HEK293 (cell line): ENCODE data around the gene VEGFA.

Source experiments
- CTCF ChIA-PET: fragments of 350-600 bp; formaldehyde crosslinking; extraction: SDS; loops from one replicate; lab custom pipeline; 2021; ENCODE audit warnings: antibody characterized with exemption; lab: Yijun Ruan, JAX
- POLR2A ChIA-PET: fragments of 300-600 bp; formaldehyde crosslinking; extraction: SDS; loops from one replicate; lab custom pipeline; 2020; ENCODE audit warnings: antibody characterized with exemption, inconsistent platforms; lab: Yijun Ruan, JAX
- H3K27ac ChIP-seq: fragments of 200-500 bp; sonication (Bioruptor generic); 2 replicates; pipeline ENCODE4 v1.5.1; 2014; ENCODE audit warnings: low read depth, low read length, control low read depth, inconsistent platforms; ENCODE audit errors: extremely low read depth
- H3K36me3 ChIP-seq, 2 experiments: fragments of 200-500 bp in 1 of 2; sonication (Bioruptor generic) in 1 of 2; 1 replicate in 1 of 2; 2 replicates in 1 of 2; pipeline ENCODE4 v1.5.1; 2014 to 2017; ENCODE audit warnings: inconsistent platforms in 2 of 2, low read length in 2 of 2; ENCODE audit not compliant: control insufficient read depth in 2 of 2, insufficient read depth in 1 of 2
- H3K4me1 ChIP-seq: fragments of 200-500 bp; sonication (Bioruptor generic); 2 replicates; pipeline ENCODE4 v1.5.1; 2014; ENCODE audit warnings: mild to moderate bottlenecking, low read length, inconsistent platforms; ENCODE audit not compliant: control insufficient read depth, insufficient read depth
- H3K4me3 ChIP-seq: 2 replicates; pipeline ENCODE4 v1.5.1; 2011; ENCODE audit warnings: low read depth, mild to moderate bottlenecking, control low read depth, low read length, moderate library complexity
- H3K9me3 ChIP-seq: fragments of 200-500 bp; sonication (Bioruptor generic); 2 replicates; pipeline ENCODE4 v1.5.1; 2014; ENCODE audit warnings: low read depth, low read length, inconsistent platforms; ENCODE audit not compliant: control insufficient read depth, insufficient read depth
- BCL11A ChIP-seq: fragments of 450-650 bp; formaldehyde crosslinking; IDR thresholded peaks from 2 replicates; pipeline ENCODE4 v1.5.1; 2016; ENCODE audit warnings: low read depth, missing biosample characterization, missing genetic modification characterization
- MZF1 ChIP-seq: fragments of 450-650 bp; formaldehyde crosslinking; IDR thresholded peaks from 2 replicates; pipeline ENCODE4 v1.5.1; 2017; ENCODE audit warnings: missing biosample characterization, missing genetic modification characterization, borderline replicate concordance
- SP2 ChIP-seq: fragments of 450-650 bp; formaldehyde crosslinking; IDR thresholded peaks from 2 replicates; pipeline ENCODE4 v1.5.1; 2016; ENCODE audit warnings: missing biosample characterization, missing genetic modification characterization
- ZBTB17 ChIP-seq: fragments of 450-650 bp; formaldehyde crosslinking; IDR thresholded peaks from 2 replicates; pipeline ENCODE4 v1.5.1; 2016; ENCODE audit warnings: missing biosample characterization, missing genetic modification characterization
- ZBTB20 ChIP-seq: fragments of 450-650 bp; formaldehyde crosslinking; IDR thresholded peaks from 2 replicates; pipeline ENCODE4 v1.5.1; 2016; ENCODE audit warnings: missing biosample characterization, missing genetic modification characterization
- ZBTB7A ChIP-seq: fragments of 450-650 bp; formaldehyde crosslinking; IDR thresholded peaks from 2 replicates; pipeline ENCODE4 v1.5.1; 2016; ENCODE audit warnings: low read depth, missing biosample characterization, missing genetic modification characterization
- ZNF214 ChIP-seq: fragments of 450-650 bp; formaldehyde crosslinking; IDR thresholded peaks from 2 replicates; pipeline ENCODE4 v1.5.1; 2017; ENCODE audit warnings: missing biosample characterization, mild to moderate bottlenecking, missing genetic modification characterization, borderline replicate concordance
- ZNF501 ChIP-seq: fragments of 450-650 bp; formaldehyde crosslinking; IDR thresholded peaks from 2 replicates; pipeline ENCODE4 v1.5.1; 2016; ENCODE audit warnings: missing biosample characterization, missing genetic modification characterization
- ZNF555 ChIP-seq: fragments of 450-650 bp; formaldehyde crosslinking; conservative IDR thresholded peaks from 2 replicates; pipeline ENCODE4 v1.5.1; 2017; ENCODE audit warnings: missing biosample characterization, mild to moderate bottlenecking, missing genetic modification characterization, inconsistent platforms
- ZNF660 ChIP-seq: fragments of 450-650 bp; IDR thresholded peaks from 2 replicates; pipeline ENCODE4 v1.5.1; 2018; ENCODE audit warnings: missing biosample characterization, mild to moderate bottlenecking, missing genetic modification characterization
- ZNF701 ChIP-seq: fragments of 450-650 bp; formaldehyde crosslinking; IDR thresholded peaks from 2 replicates; pipeline ENCODE4 v1.5.1; 2016; ENCODE audit warnings: missing biosample characterization, missing genetic modification characterization
- ZNF707 ChIP-seq: fragments of 450-650 bp; formaldehyde crosslinking; IDR thresholded peaks from 2 replicates; pipeline ENCODE4 v1.5.1; 2016; ENCODE audit warnings: missing biosample characterization, missing genetic modification characterization
- ZNF777 ChIP-seq: fragments of 450-650 bp; formaldehyde crosslinking; IDR thresholded peaks from 2 replicates; pipeline ENCODE4 v1.5.1; 2017; ENCODE audit warnings: missing biosample characterization, missing genetic modification characterization, borderline replicate concordance
- ZNF791 ChIP-seq: fragments of 450-650 bp; formaldehyde crosslinking; IDR thresholded peaks from 2 replicates; pipeline ENCODE4 v1.5.1; 2016; ENCODE audit warnings: missing biosample characterization, missing genetic modification characterization
- TF ChIP-seq, protein P1 (sequence below): fragments of 450-650 bp; formaldehyde crosslinking; IDR thresholded peaks from 2 replicates; pipeline ENCODE4 v1.5.1; 2016; ENCODE audit warnings: missing biosample characterization, missing genetic modification characterization, borderline replicate concordance
- TF ChIP-seq, protein P2 (sequence below): fragments of 450-650 bp; formaldehyde crosslinking; IDR thresholded peaks from 2 replicates; pipeline ENCODE4 v1.5.1; 2017; ENCODE audit warnings: missing biosample characterization, mild to moderate bottlenecking, missing genetic modification characterization, moderate library complexity
- TF ChIP-seq, protein P3 (sequence below): IDR thresholded peaks from 2 replicates; pipeline ENCODE4 v1.6.1; 2011; ENCODE audit warnings: mild to moderate bottlenecking, low read depth, low read length, borderline replicate concordance
- TF ChIP-seq, protein P4 (sequence below): fragments of 450-650 bp; formaldehyde crosslinking; IDR thresholded peaks from 2 replicates; pipeline ENCODE4 v1.5.1; 2016; ENCODE audit warnings: missing biosample characterization, missing genetic modification characterization, borderline replicate concordance

VEGFA gene

DNA sequence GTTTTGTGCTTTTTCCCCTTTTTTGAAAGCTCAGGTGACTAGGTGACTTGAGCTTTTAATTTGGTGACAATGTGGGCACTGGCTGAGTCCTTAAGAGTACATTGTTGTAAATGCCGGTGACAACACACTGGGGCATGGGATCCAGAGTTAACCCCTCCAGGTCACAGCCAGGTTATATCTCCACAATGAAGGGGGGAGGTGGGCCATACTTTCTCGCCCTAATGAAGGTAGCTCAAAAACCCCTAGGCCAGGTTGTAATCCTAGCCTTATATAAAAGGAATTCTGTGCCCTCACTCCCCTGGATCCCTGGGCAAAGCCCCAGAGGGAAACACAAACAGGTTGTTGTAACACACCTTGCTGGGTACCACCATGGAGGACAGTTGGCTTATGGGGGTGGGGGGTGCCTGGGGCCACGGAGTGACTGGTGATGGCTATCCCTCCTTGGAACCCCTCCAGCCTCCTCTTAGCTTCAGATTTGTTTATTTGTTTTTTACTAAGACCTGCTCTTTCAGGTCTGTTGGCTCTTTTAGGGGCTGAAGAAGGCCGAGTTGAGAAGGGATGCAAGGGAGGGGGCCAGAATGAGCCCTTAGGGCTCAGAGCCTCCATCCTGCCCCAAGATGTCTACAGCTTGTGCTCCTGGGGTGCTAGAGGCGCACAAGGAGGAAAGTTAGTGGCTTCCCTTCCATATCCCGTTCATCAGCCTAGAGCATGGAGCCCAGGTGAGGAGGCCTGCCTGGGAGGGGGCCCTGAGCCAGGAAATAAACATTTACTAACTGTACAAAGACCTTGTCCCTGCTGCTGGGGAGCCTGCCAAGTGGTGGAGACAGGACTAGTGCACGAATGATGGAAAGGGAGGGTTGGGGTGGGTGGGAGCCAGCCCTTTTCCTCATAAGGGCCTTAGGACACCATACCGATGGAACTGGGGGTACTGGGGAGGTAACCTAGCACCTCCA is 2.2 kb upstream of the VEGFA start:
- no peaks in the 10 kb centered on the region; the same call in 1 of the 2 replicates for H3K4me1 ChIP-seq
- no peak overlapping the region for H3K4me3 ChIP-seq
- H3K27ac ChIP-seq = no peak overlapping the region
- POLR2A ChIA-PET = interaction anchor here (0.6 to 4.5 kb wide), 5 partner anchors 23 to 311 kb away, joined by 3 to 40 read pairs (median 5); no protein-coding TSS in a partner anchor
- no peaks in the 10 kb centered on the region for H3K9me3 ChIP-seq
- no peaks in the 10 kb centered on the region for H3K36me3 ChIP-seq
- no peak for TF ChIP-seq ZBTB7A (tag by site-specific recombination)
- no peak for TF ChIP-seq SP2 (tag by site-specific recombination)
- TF ChIP-seq, protein P1, sequence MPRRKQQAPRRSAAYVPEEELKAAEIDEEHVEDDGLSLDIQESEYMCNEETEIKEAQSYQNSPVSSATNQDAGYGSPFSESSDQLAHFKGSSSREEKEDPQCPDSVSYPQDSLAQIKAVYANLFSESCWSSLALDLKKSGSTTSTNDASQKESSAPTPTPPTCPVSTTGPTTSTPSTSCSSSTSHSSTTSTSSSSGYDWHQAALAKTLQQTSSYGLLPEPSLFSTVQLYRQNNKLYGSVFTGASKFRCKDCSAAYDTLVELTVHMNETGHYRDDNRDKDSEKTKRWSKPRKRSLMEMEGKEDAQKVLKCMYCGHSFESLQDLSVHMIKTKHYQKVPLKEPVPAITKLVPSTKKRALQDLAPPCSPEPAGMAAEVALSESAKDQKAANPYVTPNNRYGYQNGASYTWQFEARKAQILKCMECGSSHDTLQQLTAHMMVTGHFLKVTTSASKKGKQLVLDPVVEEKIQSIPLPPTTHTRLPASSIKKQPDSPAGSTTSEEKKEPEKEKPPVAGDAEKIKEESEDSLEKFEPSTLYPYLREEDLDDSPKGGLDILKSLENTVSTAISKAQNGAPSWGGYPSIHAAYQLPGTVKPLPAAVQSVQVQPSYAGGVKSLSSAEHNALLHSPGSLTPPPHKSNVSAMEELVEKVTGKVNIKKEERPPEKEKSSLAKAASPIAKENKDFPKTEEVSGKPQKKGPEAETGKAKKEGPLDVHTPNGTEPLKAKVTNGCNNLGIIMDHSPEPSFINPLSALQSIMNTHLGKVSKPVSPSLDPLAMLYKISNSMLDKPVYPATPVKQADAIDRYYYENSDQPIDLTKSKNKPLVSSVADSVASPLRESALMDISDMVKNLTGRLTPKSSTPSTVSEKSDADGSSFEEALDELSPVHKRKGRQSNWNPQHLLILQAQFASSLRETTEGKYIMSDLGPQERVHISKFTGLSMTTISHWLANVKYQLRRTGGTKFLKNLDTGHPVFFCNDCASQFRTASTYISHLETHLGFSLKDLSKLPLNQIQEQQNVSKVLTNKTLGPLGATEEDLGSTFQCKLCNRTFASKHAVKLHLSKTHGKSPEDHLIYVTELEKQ (tag by site-specific recombination) = no peak
- no peak for TF ChIP-seq ZNF555 (tag by site-specific recombination)
- CTCF ChIA-PET = interaction anchor here (0.5 to 4.6 kb wide), 32 partner anchors 12 to 330 kb away, joined by 3 to 189 read pairs (median 5); no protein-coding TSS in a partner anchor

DNA sequence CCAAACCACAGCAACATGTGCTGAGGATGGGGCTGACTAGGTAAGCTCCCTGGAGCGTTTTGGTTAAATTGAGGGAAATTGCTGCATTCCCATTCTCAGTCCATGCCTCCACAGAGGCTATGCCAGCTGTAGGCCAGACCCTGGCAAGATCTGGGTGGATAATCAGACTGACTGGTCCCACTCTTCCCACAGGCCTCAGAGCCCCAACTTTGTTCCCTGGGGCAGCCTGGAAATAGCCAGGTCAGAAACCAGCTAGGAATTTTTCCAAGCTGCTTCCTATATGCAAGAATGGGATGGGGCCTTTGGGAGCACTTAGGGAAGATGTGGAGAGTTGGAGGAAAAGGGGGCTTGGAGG is 1.5 kb upstream of the VEGFA start:
- TF ChIP-seq MZF1 (tag by site-specific recombination) (no peak), ZNF701 (tag by site-specific recombination) (no peak), ZNF791 (tag by site-specific recombination) (no peak), ZBTB17 (no peak), ZNF214 (tag by site-specific recombination) (no peak), ZNF501 (tag by site-specific recombination) (no peak), ZNF707 (tag by site-specific recombination) (no peak), ZBTB20 (tag by site-specific recombination) (no peak), ZNF660 (no peak), BCL11A (tag by site-specific recombination) (no peak), ZNF777 (tag by site-specific recombination) (no peak)
- TF ChIP-seq, protein P2, sequence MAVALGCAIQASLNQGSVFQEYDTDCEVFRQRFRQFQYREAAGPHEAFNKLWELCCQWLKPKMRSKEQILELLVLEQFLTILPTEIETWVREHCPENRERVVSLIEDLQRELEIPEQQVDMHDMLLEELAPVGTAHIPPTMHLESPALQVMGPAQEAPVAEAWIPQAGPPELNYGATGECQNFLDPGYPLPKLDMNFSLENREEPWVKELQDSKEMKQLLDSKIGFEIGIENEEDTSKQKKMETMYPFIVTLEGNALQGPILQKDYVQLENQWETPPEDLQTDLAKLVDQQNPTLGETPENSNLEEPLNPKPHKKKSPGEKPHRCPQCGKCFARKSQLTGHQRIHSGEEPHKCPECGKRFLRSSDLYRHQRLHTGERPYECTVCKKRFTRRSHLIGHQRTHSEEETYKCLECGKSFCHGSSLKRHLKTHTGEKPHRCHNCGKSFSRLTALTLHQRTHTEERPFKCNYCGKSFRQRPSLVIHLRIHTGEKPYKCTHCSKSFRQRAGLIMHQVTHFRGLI (tag by site-specific recombination) = no peak
- TF ChIP-seq, protein P3, sequence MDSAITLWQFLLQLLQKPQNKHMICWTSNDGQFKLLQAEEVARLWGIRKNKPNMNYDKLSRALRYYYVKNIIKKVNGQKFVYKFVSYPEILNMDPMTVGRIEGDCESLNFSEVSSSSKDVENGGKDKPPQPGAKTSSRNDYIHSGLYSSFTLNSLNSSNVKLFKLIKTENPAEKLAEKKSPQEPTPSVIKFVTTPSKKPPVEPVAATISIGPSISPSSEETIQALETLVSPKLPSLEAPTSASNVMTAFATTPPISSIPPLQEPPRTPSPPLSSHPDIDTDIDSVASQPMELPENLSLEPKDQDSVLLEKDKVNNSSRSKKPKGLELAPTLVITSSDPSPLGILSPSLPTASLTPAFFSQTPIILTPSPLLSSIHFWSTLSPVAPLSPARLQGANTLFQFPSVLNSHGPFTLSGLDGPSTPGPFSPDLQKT = no peak
- TF ChIP-seq, protein P4, sequence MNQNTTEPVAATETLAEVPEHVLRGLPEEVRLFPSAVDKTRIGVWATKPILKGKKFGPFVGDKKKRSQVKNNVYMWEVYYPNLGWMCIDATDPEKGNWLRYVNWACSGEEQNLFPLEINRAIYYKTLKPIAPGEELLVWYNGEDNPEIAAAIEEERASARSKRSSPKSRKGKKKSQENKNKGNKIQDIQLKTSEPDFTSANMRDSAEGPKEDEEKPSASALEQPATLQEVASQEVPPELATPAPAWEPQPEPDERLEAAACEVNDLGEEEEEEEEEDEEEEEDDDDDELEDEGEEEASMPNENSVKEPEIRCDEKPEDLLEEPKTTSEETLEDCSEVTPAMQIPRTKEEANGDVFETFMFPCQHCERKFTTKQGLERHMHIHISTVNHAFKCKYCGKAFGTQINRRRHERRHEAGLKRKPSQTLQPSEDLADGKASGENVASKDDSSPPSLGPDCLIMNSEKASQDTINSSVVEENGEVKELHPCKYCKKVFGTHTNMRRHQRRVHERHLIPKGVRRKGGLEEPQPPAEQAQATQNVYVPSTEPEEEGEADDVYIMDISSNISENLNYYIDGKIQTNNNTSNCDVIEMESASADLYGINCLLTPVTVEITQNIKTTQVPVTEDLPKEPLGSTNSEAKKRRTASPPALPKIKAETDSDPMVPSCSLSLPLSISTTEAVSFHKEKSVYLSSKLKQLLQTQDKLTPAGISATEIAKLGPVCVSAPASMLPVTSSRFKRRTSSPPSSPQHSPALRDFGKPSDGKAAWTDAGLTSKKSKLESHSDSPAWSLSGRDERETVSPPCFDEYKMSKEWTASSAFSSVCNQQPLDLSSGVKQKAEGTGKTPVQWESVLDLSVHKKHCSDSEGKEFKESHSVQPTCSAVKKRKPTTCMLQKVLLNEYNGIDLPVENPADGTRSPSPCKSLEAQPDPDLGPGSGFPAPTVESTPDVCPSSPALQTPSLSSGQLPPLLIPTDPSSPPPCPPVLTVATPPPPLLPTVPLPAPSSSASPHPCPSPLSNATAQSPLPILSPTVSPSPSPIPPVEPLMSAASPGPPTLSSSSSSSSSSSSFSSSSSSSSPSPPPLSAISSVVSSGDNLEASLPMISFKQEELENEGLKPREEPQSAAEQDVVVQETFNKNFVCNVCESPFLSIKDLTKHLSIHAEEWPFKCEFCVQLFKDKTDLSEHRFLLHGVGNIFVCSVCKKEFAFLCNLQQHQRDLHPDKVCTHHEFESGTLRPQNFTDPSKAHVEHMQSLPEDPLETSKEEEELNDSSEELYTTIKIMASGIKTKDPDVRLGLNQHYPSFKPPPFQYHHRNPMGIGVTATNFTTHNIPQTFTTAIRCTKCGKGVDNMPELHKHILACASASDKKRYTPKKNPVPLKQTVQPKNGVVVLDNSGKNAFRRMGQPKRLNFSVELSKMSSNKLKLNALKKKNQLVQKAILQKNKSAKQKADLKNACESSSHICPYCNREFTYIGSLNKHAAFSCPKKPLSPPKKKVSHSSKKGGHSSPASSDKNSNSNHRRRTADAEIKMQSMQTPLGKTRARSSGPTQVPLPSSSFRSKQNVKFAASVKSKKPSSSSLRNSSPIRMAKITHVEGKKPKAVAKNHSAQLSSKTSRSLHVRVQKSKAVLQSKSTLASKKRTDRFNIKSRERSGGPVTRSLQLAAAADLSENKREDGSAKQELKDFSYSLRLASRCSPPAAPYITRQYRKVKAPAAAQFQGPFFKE (tag by site-specific recombination) = no peak
- TF ChIP-seq, all 188 proteins: peak for 0
- Histone ChIP-seq H3K4me1 (no peaks in the 10 kb centered on the region), H3K4me3 (no peak overlapping the region), H3K9me3 (no peaks in the 10 kb centered on the region), H3K36me3 (no peaks in the 10 kb centered on the region), H3K27ac (no peak overlapping the region)
- POLR2A ChIA-PET = interaction anchor here (0.6 to 4.5 kb wide), 6 partner anchors 23 to 311 kb away, joined by 3 to 40 read pairs (median 6); no protein-coding TSS in a partner anchor
- CTCF ChIA-PET = interaction anchor here (0.5 to 4.6 kb wide), 57 partner anchors 12 to 421 kb away, joined by 3 to 189 read pairs (median 5); no protein-coding TSS in a partner anchor
